Natural killer cell (primary cell): Measurements from ENCODE around the gene MRPL24. TPM values are rescaled to one million over a fixed set of nuclear protein-coding genes. Genes with fewer than 3 reads are reported as not detected.

Source experiments
- ATAC-seq, 3 donors: fragments of 150-1000 bp in 2 of 3; fragments of 200-7000 bp in 1 of 3; cut with Tn5 transposase; 1 replicate in 1 of 3; 2 replicates in 2 of 3; pipeline ENCODE4 v1.10.0; 2021; ENCODE audit warnings: mild to moderate bottlenecking in 2 of 3, moderate library complexity in 2 of 3
- DNase-seq, 2 donors: peaks; one replicate each; pipeline versions ENCODE4 v3.0.0 to v3.0.0-alpha.2; 2013 to 2021; ENCODE audit warnings: mixed read lengths in 1 of 2
- H3K27ac ChIP-seq: one replicate; pipeline ENCODE4 v1.5.1; 2013; ENCODE audit warnings: mild to moderate bottlenecking, low read length
- H3K27me3 ChIP-seq: one replicate; pipeline ENCODE4 v1.6.1; 2013; ENCODE audit warnings: low read length; ENCODE audit not compliant: control insufficient read depth, insufficient read depth
- H3K36me3 ChIP-seq: one replicate; pipeline ENCODE4 v1.6.1; 2013; ENCODE audit warnings: low read length; ENCODE audit not compliant: control insufficient read depth, insufficient read depth
- H3K4me1 ChIP-seq: one replicate; pipeline ENCODE4 v1.6.1; 2013; ENCODE audit warnings: low read length; ENCODE audit not compliant: control insufficient read depth, insufficient read depth
- H3K4me3 ChIP-seq: one replicate; pipeline ENCODE4 v1.5.1; 2013; ENCODE audit warnings: low read length
- H3K9me3 ChIP-seq: one replicate; pipeline ENCODE4 v1.6.1; 2013; ENCODE audit warnings: low read length; ENCODE audit not compliant: control insufficient read depth, insufficient read depth
- H3K27ac Mint-ChIP-seq, 2 donors: one replicate each; pipeline ENCODE4 v1.8.0; 2022; ENCODE audit warnings: mild to moderate bottlenecking in 2 of 2, mixed read lengths in 2 of 2, moderate library complexity in 1 of 2
- H3K27me3 Mint-ChIP-seq, 2 donors: one replicate each; pipeline ENCODE4 v1.8.0; 2022; ENCODE audit warnings: low read depth in 2 of 2, mixed read lengths in 2 of 2
- H3K36me3 Mint-ChIP-seq: one replicate; pipeline ENCODE4 v1.8.0; 2022; ENCODE audit warnings: mixed read lengths
- H3K4me1 Mint-ChIP-seq, 2 donors: one replicate each; pipeline ENCODE4 v1.8.0; 2022; ENCODE audit warnings: mixed read lengths in 2 of 2
- H3K4me3 Mint-ChIP-seq: one replicate; pipeline ENCODE4 v1.8.0; 2022; ENCODE audit warnings: mild to moderate bottlenecking, moderate library complexity, mixed read lengths
- H3K9me3 Mint-ChIP-seq, 2 donors: one replicate each; pipeline ENCODE4 v1.8.0; 2022; ENCODE audit warnings: mixed read lengths in 2 of 2
- CTCF ChIP-seq: fragments of 200-600 bp; IDR thresholded peaks from one replicate; pipeline ENCODE4 v1.8.0; 2022; ENCODE audit warnings: antibody characterized with exemption
- WGBS: methylation state at CpG from one replicate; pipeline ENCODE4 v1.1.7; 2013; ENCODE audit warnings: missing lambda C conversion rate; ENCODE audit not compliant: insufficient coverage; 5-methylcytosine and 5-hydroxymethylcytosine counted together
- intact Hi-C: fragments of 100-400 bp; cut with micrococcal nuclease; formaldehyde crosslinking; loops from one replicate; pipeline ENCODE4 v1.14.2; 2022
- total RNA-seq, 4 donors: library from RNA; stranded (reverse); fragments of 120-200 nt in 1 of 4; gene quantifications; one replicate each; pipeline versions ENCODE4 v1.2.3 to v1.2.4, GENCODE V29; 2013 to 2022

Gene MRPL24
- total RNA-seq, 3 donors from 2014 or later (not counting 1 experiment from before 2014, with no cell fraction given): 15.9 to 19.7 (median 18.7) TPM

- WGBS: 8% methylated on average over 29 of the region's 29 CpGs
- DNase-seq (peak in 1 of 2 donors; percentile 54), ATAC-seq (peak in 2 of 3 donors; percentile 8 to 22)
- Mint-ChIP-seq H3K4me3 (peak overlapping the region; percentile 86), H3K36me3 (no peaks in the 10 kb centered on the region), H3K27ac (peak overlapping the region in 1 of 2 donors; percentile 84), H3K4me1 (peaks cover 18 to 33% of the 10 kb centered on the region in 2 donors), H3K9me3 (no peaks in the 10 kb centered on the region), H3K27me3 (peaks cover 16 to 23% of the 10 kb centered on the region in 2 donors)
- Histone ChIP-seq H3K9me3 (no peaks in the 10 kb centered on the region), H3K36me3 (no peaks in the 10 kb centered on the region), H3K4me1 (peaks cover 31% of the 10 kb centered on the region), H3K27ac (no peak overlapping the region), H3K27me3 (peaks cover 26% of the 10 kb centered on the region), H3K4me3 (peak overlapping the region; percentile 53)
- intact Hi-C loops: loop anchor here (2.0 kb wide), 1 partner anchor 14 kb away; no protein-coding TSS in a partner anchor
- TF ChIP-seq CTCF: no peak
Measured at GRCh38 chr1:156706657-156707416, 34.1 kb downstream of the MRPL24 start.

GRCh38 chr1:156705918-156706656, 34.8 kb downstream of the MRPL24 start:
- intact Hi-C loops: loop anchor here (2.0 kb wide), 1 partner anchor 13 kb away; no protein-coding TSS in a partner anchor
- Mint-ChIP-seq H3K4me3 (peak overlapping the region; percentile 86), H3K9me3 (no peaks in the 10 kb centered on the region), H3K36me3 (no peaks in the 10 kb centered on the region), H3K27me3 (peaks cover 16 to 26% of the 10 kb centered on the region in 2 donors), H3K27ac (peak overlapping the region in 1 of 2 donors; percentile 84), H3K4me1 (peaks cover 18 to 33% of the 10 kb centered on the region in 2 donors)
- ATAC-seq (peak; percentile 57 to 65 (median 63)), DNase-seq (peak; percentile 58 to 84)
- peak overlapping the region; percentile 53 for H3K4me3 ChIP-seq
- H3K4me1 ChIP-seq: peaks cover 31% of the 10 kb centered on the region
- H3K27me3 ChIP-seq: peaks cover 32% of the 10 kb centered on the region
- no peaks in the 10 kb centered on the region for H3K9me3 ChIP-seq
- WGBS: 1% methylated on average over 45 of the region's 45 CpGs
- no peaks in the 10 kb centered on the region for H3K36me3 ChIP-seq
- H3K27ac ChIP-seq: no peak overlapping the region
- TF ChIP-seq CTCF: peak; percentile 75

GRCh38 chr1:156705321-156705917, 35.5 kb downstream of the MRPL24 start, which contains the start of gene CRABP2:
TSS of gene CRABP2 (minus strand) at chr1:156705583. CDS start at chr1:156705446, 137 bp downstream.
- WGBS: 3% methylated on average over 40 of the region's 42 CpGs
- Mint-ChIP-seq H3K9me3 (no peaks in the 10 kb centered on the region), H3K4me1 (peaks cover 18 to 33% of the 10 kb centered on the region in 2 donors), H3K27ac (peak within 1 kb of the TSS in 1 of 2 donors; percentile 84), H3K27me3 (peaks cover 16 to 26% of the 10 kb centered on the region in 2 donors), H3K36me3 (no peaks in the 10 kb centered on the region), H3K4me3 (peak within 1 kb of the TSS; percentile 86)
- peak in 2 of 3 donors; percentile 49 to 54 for ATAC-seq
- intact Hi-C loops: no loop called here
- Histone ChIP-seq H3K4me1 (peaks cover 31% of the 10 kb centered on the region), H3K4me3 (peak within 1 kb of the TSS; percentile 53), H3K9me3 (no peaks in the 10 kb centered on the region), H3K27ac (no peak within 1 kb of the TSS), H3K27me3 (peaks cover 35% of the 10 kb centered on the region), H3K36me3 (no peaks in the 10 kb centered on the region)
- TF ChIP-seq CTCF: no peak
- peak in 1 of 2 donors; percentile 68 for DNase-seq
